GM12878 (cell line): ENCODE measurements around the gene CHST8. TPM values are rescaled to one million over a fixed set of nuclear protein-coding genes. Genes with fewer than 3 reads are reported as not detected.

ENCODE experiments used
- ATAC-seq: fragments of 200-7000 bp; cut with Tn5 transposase; 3 replicates; pipeline ENCODE4 v1.9.1; 2020; ENCODE audit warnings: mild to moderate bottlenecking, moderate library complexity
- BruUV-seq: library from RNA; stranded (reverse); fragments of 400-500 nt; replicated peaks from 2 replicates; lab custom pipeline; 2021; lab: Mats Ljungman, UMichigan
- CTCF ChIA-PET: fragments of 300-600 bp; sonication (Branson Sonifier 250); formaldehyde crosslinking; extraction: SDS; loops from one replicate; lab custom pipeline; 2021; ENCODE audit warnings: inconsistent platforms; lab: Yijun Ruan, JAX
- POLR2A ChIA-PET: fragments of 350-600 bp; formaldehyde crosslinking; extraction: SDS; loops from one replicate; lab custom pipeline; 2021; ENCODE audit warnings: inconsistent platforms; lab: Charles Lee
- RAD21 ChIA-PET: fragments of 300-600 bp; sonication (Branson Sonifier 250); formaldehyde crosslinking; loops from one replicate; lab custom pipeline; 2023; ENCODE audit warnings: antibody characterized with exemption; ENCODE audit not compliant: unreplicated experiment; lab: Charles Lee
- SMC1A ChIA-PET: fragments of 300-600 bp; sonication (Branson Sonifier 250); formaldehyde crosslinking; loops from one replicate; lab custom pipeline; 2023; ENCODE audit not compliant: unreplicated experiment, uncharacterized antibody; lab: Charles Lee
- DNase-seq: peaks from one replicate; pipeline ENCODE4 v3.0.0-alpha.2; 2011; ENCODE audit warnings: low read depth, low spot score
- FAIRE-seq: peaks from 3 replicates; lab custom pipeline; 2011; peaks lifted over from hg19 to GRCh38; lab: Jason Lieb, UNC
- H2AFZ ChIP-seq: 2 replicates; pipeline ENCODE4 v1.6.0; 2011; ENCODE audit warnings: low read depth, low read length, control low read depth; ENCODE audit not compliant: control insufficient read depth
- H3K27ac ChIP-seq: 2 replicates; pipeline ENCODE4 v1.5.1; 2011; ENCODE audit warnings: control low read depth; ENCODE audit not compliant: control insufficient read depth, insufficient read depth
- H3K27me3 ChIP-seq, 2 experiments: replicated peaks in 1 of 2; 2 replicates each; pipeline versions ENCODE4 v1.6.0 to v1.6.1; 2011; ENCODE audit warnings: low read length in 1 of 2; ENCODE audit not compliant: control insufficient read depth in 2 of 2, insufficient read depth in 2 of 2
- H3K36me3 ChIP-seq, 2 experiments: 2 replicates each; pipeline ENCODE4 v1.5.1; 2011; ENCODE audit warnings: low read length in 1 of 2; ENCODE audit not compliant: control insufficient read depth in 2 of 2, insufficient read depth in 2 of 2
- H3K4me1 ChIP-seq: 2 replicates; pipeline ENCODE4 v1.6.1; 2011; ENCODE audit warnings: mild to moderate bottlenecking, low read length, moderate library complexity, mixed read lengths; ENCODE audit not compliant: control insufficient read depth, insufficient read depth
- H3K4me2 ChIP-seq: 2 replicates; pipeline ENCODE4 v1.6.0; 2011; ENCODE audit warnings: control low read depth; ENCODE audit not compliant: control insufficient read depth, insufficient read depth
- H3K4me3 ChIP-seq: fragments of 200-600 bp; sonication (generic); 2 replicates; pipeline ENCODE4 v1.5.1; 2016
- H3K79me2 ChIP-seq: 2 replicates; pipeline ENCODE4 v1.6.0; 2011; ENCODE audit warnings: low read length; ENCODE audit not compliant: control insufficient read depth, insufficient read depth
- H3K9ac ChIP-seq: 2 replicates; pipeline ENCODE4 v1.8.0; 2011; ENCODE audit warnings: low read length, control low read depth, mixed read lengths; ENCODE audit not compliant: control insufficient read depth, insufficient read depth
- H3K9me3 ChIP-seq: replicated peaks from 3 replicates; pipeline ENCODE4 v1.5.1; 2011; ENCODE audit warnings: mild to moderate bottlenecking, low read length; ENCODE audit not compliant: control insufficient read depth, insufficient read depth
- H4K20me1 ChIP-seq: 2 replicates; pipeline ENCODE4 v1.6.0; 2011; ENCODE audit not compliant: control insufficient read depth, insufficient read depth
- BMI1 ChIP-seq: fragments of 450-650 bp; IDR thresholded peaks from 2 replicates; pipeline ENCODE4 v1.6.1; 2016; ENCODE audit warnings: mild to moderate bottlenecking, moderate library complexity, borderline replicate concordance
- CREB1 ChIP-seq: IDR thresholded peaks from 2 replicates; pipeline ENCODE4 v1.6.1; 2012; ENCODE audit warnings: low read depth, mild to moderate bottlenecking, inconsistent platforms
- EP300 ChIP-seq, 2 experiments: fragments of 150-350 bp in 1 of 2; IDR thresholded peaks; 2 replicates each; pipeline ENCODE4 v1.6.1; 2011 to 2012; ENCODE audit warnings: low read depth in 2 of 2, low read length in 2 of 2, borderline replicate concordance in 1 of 2, improper control_type of control experiment in 1 of 2, inconsistent platforms in 1 of 2; ENCODE audit not compliant: control insufficient read depth in 1 of 2
- GATAD2B ChIP-seq: fragments of 450-650 bp; conservative IDR thresholded peaks from 2 replicates; pipeline ENCODE4 v1.6.1; 2017; ENCODE audit warnings: low read depth, mild to moderate bottlenecking, moderate library complexity
- HCFC1 ChIP-seq: fragments of 150-350 bp; IDR thresholded peaks from 2 replicates; pipeline ENCODE4 v1.6.1; 2014; ENCODE audit warnings: low read length
- IKZF1 ChIP-seq: fragments of 450-650 bp; conservative IDR thresholded peaks from 2 replicates; pipeline ENCODE4 v1.6.1; 2017; ENCODE audit warnings: antibody characterized with exemption, mild to moderate bottlenecking
- IRF5 ChIP-seq: fragments of 450-650 bp; IDR thresholded peaks from 2 replicates; pipeline ENCODE4 v1.6.1; 2017; ENCODE audit warnings: borderline replicate concordance
- RAD51 ChIP-seq: fragments of 450-650 bp; IDR thresholded peaks from 2 replicates; pipeline ENCODE4 v1.6.1; 2016; ENCODE audit warnings: moderate library complexity, mild to moderate bottlenecking, inconsistent platforms
- RUNX3 ChIP-seq: IDR thresholded peaks from 2 replicates; pipeline ENCODE4 v1.6.1; 2012; ENCODE audit warnings: low read length, inconsistent platforms
- SREBF2 ChIP-seq: IDR thresholded peaks from 2 replicates; pipeline ENCODE4 v1.6.1; 2012; ENCODE audit warnings: mild to moderate bottlenecking, low read length
- USF1 ChIP-seq: IDR thresholded peaks from 2 replicates; pipeline ENCODE4 v1.6.1; 2011; ENCODE audit warnings: borderline replicate concordance, low read depth, mild to moderate bottlenecking, moderate library complexity, mixed read lengths, low read length; ENCODE audit not compliant: insufficient read depth; ENCODE audit errors: extremely low read length
- YBX1 ChIP-seq: fragments of 450-650 bp; IDR thresholded peaks from 2 replicates; pipeline ENCODE4 v1.6.1; 2016; ENCODE audit warnings: antibody characterized with exemption
- YY1 ChIP-seq: IDR thresholded peaks from 2 replicates; pipeline ENCODE4 v1.6.1; 2011; ENCODE audit warnings: low read depth, mild to moderate bottlenecking, low read length
- ZBTB11 ChIP-seq: fragments of 450-650 bp; formaldehyde crosslinking; IDR thresholded peaks from 2 replicates; pipeline ENCODE4 v1.5.0; 2022; ENCODE audit warnings: mild to moderate bottlenecking, missing genetic modification characterization
- WGBS: methylation state at CpG from one replicate; pipeline ENCODE4 v1.1.6; 2016; ENCODE audit warnings: low lambda C conversion rate; ENCODE audit not compliant: insufficient replicate concordance, insufficient coverage; ENCODE audit errors: missing lambda C conversion rate; 5-methylcytosine and 5-hydroxymethylcytosine counted together
- in situ Hi-C: fragments of 300-500 bp; cut with MboI; formaldehyde crosslinking; loops from 9 replicates; pipeline ENCODE4 v1.14.3; 2018; ENCODE audit warnings: mixed read lengths
- intact Hi-C: fragments of 100-400 bp; cut with micrococcal nuclease; formaldehyde crosslinking; loops from one replicate; pipeline ENCODE4 v1.14.2; 2022; ENCODE audit not compliant: unreplicated experiment
- polyA plus RNA-seq, 11 experiments: library from polyadenylated mRNA; depleted of rRNA in 4 of 11; unstranded in 6 of 11; stranded (reverse) in 5 of 11; fragments of >200 nt; fragmentation: Nextera tagmentation in 4 of 11; fragmentation: Illumina TruSeq in 1 of 11; extraction: Ambion mirVana in 4 of 11; extraction: Trizol in 1 of 11; gene quantifications; 1 replicate in 1 of 11; 2 replicates in 10 of 11; pipeline versions ENCODE4 v1.2.1 to v1.2.3, GENCODE V29; 2011 to 2016; ENCODE audit warnings: inconsistent platforms in 2 of 11, missing spikeins in 2 of 11, low read depth in 1 of 11
- total RNA-seq, 4 experiments: library from RNA; depleted of rRNA in 3 of 4; stranded (reverse); fragments of >200 nt in 3 of 4; fragmentation: Illumina TruSeq in 1 of 4; extraction: Trizol in 1 of 4; gene quantifications; 2 replicates each; pipeline versions ENCODE4 v1.2.1 to v1.2.3, GENCODE V29; 2013 to 2021
- TF ChIP-seq, protein P1 (sequence below): fragments of 450-650 bp; IDR thresholded peaks from 2 replicates; pipeline ENCODE4 v1.6.1; 2017; ENCODE audit warnings: antibody characterized with exemption, mild to moderate bottlenecking, moderate library complexity

Gene CHST8
- total and polyA plus RNA-seq, 10 of the 15 experiments (the other 5 are each of a cell fraction or from before 2014, with no cell fraction given): 0.06 TPM; not detected in 9

- Histone ChIP-seq H3K27me3 (peaks cover 3 to 5% of the 10 kb centered on the region in 2 experiments), H3K36me3 (no peaks in the 10 kb centered on the region), H3K4me3 (no peak overlapping the region), H3K9me3 (no peaks in the 10 kb centered on the region), H3K79me2 (no peaks in the 10 kb centered on the region), H3K27ac (no peak overlapping the region), H3K4me1 (no peaks in the 10 kb centered on the region), H4K20me1 (no peaks in the 10 kb centered on the region), H2AFZ (no peak overlapping the region), H3K4me2 (no peak overlapping the region), H3K9ac (no peak overlapping the region)
- RAD21 ChIA-PET: no interaction called here
- ATAC-seq: no peak
- no TSS peak for BruUV-seq
- POLR2A ChIA-PET: no interaction called here
- SMC1A ChIA-PET: no interaction called here
- intact Hi-C loops: no loop called here
- 25% methylated on average over 35 of the region's 61 CpGs for WGBS
- DNase-seq: no peak
- CTCF ChIA-PET: no interaction called here
- in situ Hi-C loops: loop anchor here (25.0 kb wide), 1 partner anchor 914 kb away; no protein-coding TSS in a partner anchor
- no peak for FAIRE-seq
- TF ChIP-seq IKZF1 (no peak), HCFC1 (no peak), USF1 (no peak), YY1 (no peak), SREBF2 (no peak), RAD51 (no peak), EP300 (IDR thresholded peaks at IDR 0.05; ENCODE audit: borderline replicate concordance in 1 of 2, control insufficient read depth in 1 of 2, low read depth in 2 of 2, low read length in 2 of 2) (no peak), GATAD2B (no peak), YBX1 (no peak), IRF5 (no peak), ZBTB11 (no peak), RUNX3 (no peak), CREB1 (no peak), BMI1 (no peak)
- TF ChIP-seq, protein P1, sequence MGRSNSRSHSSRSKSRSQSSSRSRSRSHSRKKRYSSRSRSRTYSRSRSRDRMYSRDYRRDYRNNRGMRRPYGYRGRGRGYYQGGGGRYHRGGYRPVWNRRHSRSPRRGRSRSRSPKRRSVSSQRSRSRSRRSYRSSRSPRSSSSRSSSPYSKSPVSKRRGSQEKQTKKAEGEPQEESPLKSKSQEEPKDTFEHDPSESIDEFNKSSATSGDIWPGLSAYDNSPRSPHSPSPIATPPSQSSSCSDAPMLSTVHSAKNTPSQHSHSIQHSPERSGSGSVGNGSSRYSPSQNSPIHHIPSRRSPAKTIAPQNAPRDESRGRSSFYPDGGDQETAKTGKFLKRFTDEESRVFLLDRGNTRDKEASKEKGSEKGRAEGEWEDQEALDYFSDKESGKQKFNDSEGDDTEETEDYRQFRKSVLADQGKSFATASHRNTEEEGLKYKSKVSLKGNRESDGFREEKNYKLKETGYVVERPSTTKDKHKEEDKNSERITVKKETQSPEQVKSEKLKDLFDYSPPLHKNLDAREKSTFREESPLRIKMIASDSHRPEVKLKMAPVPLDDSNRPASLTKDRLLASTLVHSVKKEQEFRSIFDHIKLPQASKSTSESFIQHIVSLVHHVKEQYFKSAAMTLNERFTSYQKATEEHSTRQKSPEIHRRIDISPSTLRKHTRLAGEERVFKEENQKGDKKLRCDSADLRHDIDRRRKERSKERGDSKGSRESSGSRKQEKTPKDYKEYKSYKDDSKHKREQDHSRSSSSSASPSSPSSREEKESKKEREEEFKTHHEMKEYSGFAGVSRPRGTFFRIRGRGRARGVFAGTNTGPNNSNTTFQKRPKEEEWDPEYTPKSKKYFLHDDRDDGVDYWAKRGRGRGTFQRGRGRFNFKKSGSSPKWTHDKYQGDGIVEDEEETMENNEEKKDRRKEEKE: no peak
Measured at GRCh38 chr19:33797802-33798671, 176.3 kb downstream of the CHST8 start.
